HEK293 (cell line): ENCODE results near the gene TSPOAP1.
A peak's percentile ranks its signal among the peaks of the same experiment; 100 is the strongest.

Experiments
- CTCF ChIA-PET: fragments of 350-600 bp; formaldehyde crosslinking; extraction: SDS; loops from one replicate; lab custom pipeline; 2021; ENCODE audit warnings: antibody characterized with exemption; lab: Yijun Ruan, JAX
- POLR2A ChIA-PET: fragments of 300-600 bp; formaldehyde crosslinking; extraction: SDS; loops from one replicate; lab custom pipeline; 2020; ENCODE audit warnings: antibody characterized with exemption, inconsistent platforms; lab: Yijun Ruan, JAX
- H3K27ac ChIP-seq: fragments of 200-500 bp; sonication (Bioruptor generic); 2 replicates; pipeline ENCODE4 v1.5.1; 2014; ENCODE audit warnings: low read depth, low read length, control low read depth, inconsistent platforms; ENCODE audit errors: extremely low read depth
- H3K36me3 ChIP-seq, 2 experiments: fragments of 200-500 bp in 1 of 2; sonication (Bioruptor generic) in 1 of 2; 1 replicate in 1 of 2; 2 replicates in 1 of 2; pipeline ENCODE4 v1.5.1; 2014 to 2017; ENCODE audit warnings: inconsistent platforms in 2 of 2, low read length in 2 of 2; ENCODE audit not compliant: control insufficient read depth in 2 of 2, insufficient read depth in 1 of 2
- H3K4me1 ChIP-seq: fragments of 200-500 bp; sonication (Bioruptor generic); 2 replicates; pipeline ENCODE4 v1.5.1; 2014; ENCODE audit warnings: mild to moderate bottlenecking, low read length, inconsistent platforms; ENCODE audit not compliant: control insufficient read depth, insufficient read depth
- H3K4me3 ChIP-seq: 2 replicates; pipeline ENCODE4 v1.5.1; 2011; ENCODE audit warnings: low read depth, mild to moderate bottlenecking, control low read depth, low read length, moderate library complexity
- H3K9me3 ChIP-seq: fragments of 200-500 bp; sonication (Bioruptor generic); 2 replicates; pipeline ENCODE4 v1.5.1; 2014; ENCODE audit warnings: low read depth, low read length, inconsistent platforms; ENCODE audit not compliant: control insufficient read depth, insufficient read depth
- EGR2 ChIP-seq: fragments of 450-650 bp; formaldehyde crosslinking; IDR thresholded peaks from 2 replicates; pipeline ENCODE4 v1.5.1; 2016; ENCODE audit warnings: low read depth, missing biosample characterization, missing genetic modification characterization
- GLIS1 ChIP-seq: fragments of 450-650 bp; formaldehyde crosslinking; IDR thresholded peaks from 2 replicates; pipeline ENCODE4 v1.5.1; 2016; ENCODE audit warnings: missing biosample characterization, missing genetic modification characterization
- SCRT2 ChIP-seq: fragments of 450-650 bp; formaldehyde crosslinking; IDR thresholded peaks from 2 replicates; pipeline ENCODE4 v1.5.1; 2016; ENCODE audit warnings: missing biosample characterization, missing genetic modification characterization
- ZBTB1 ChIP-seq: fragments of 450-650 bp; formaldehyde crosslinking; IDR thresholded peaks from 2 replicates; pipeline ENCODE4 v1.5.1; 2016; ENCODE audit warnings: missing biosample characterization, missing genetic modification characterization
- ZBTB48 ChIP-seq: fragments of 450-650 bp; formaldehyde crosslinking; IDR thresholded peaks from 2 replicates; pipeline ENCODE4 v1.5.1; 2016; ENCODE audit warnings: missing biosample characterization, missing genetic modification characterization
- ZBTB7A ChIP-seq: fragments of 450-650 bp; formaldehyde crosslinking; IDR thresholded peaks from 2 replicates; pipeline ENCODE4 v1.5.1; 2016; ENCODE audit warnings: low read depth, missing biosample characterization, missing genetic modification characterization
- ZFHX2 ChIP-seq: fragments of 450-650 bp; formaldehyde crosslinking; conservative IDR thresholded peaks from 2 replicates; pipeline ENCODE4 v1.5.1; 2016; ENCODE audit warnings: missing biosample characterization, missing genetic modification characterization
- ZIC2 ChIP-seq: fragments of 450-650 bp; formaldehyde crosslinking; IDR thresholded peaks from 2 replicates; pipeline ENCODE4 v1.5.1; 2016; ENCODE audit warnings: missing biosample characterization, missing genetic modification characterization
- ZNF157 ChIP-seq: fragments of 450-650 bp; formaldehyde crosslinking; IDR thresholded peaks from 2 replicates; pipeline ENCODE4 v1.5.1; 2016; ENCODE audit warnings: missing biosample characterization, missing genetic modification characterization
- ZNF184 ChIP-seq: fragments of 450-650 bp; IDR thresholded peaks from 2 replicates; pipeline ENCODE4 v1.5.1; 2018; ENCODE audit warnings: missing biosample characterization, mild to moderate bottlenecking, missing genetic modification characterization
- ZNF202 ChIP-seq: fragments of 450-650 bp; formaldehyde crosslinking; IDR thresholded peaks from 2 replicates; pipeline ENCODE4 v1.5.1; 2016; ENCODE audit warnings: missing biosample characterization, missing genetic modification characterization, borderline replicate concordance
- ZNF37A ChIP-seq: fragments of 450-650 bp; IDR thresholded peaks from 2 replicates; pipeline ENCODE4 v1.5.1; 2018; ENCODE audit warnings: missing biosample characterization, missing genetic modification characterization
- ZNF416 ChIP-seq: fragments of 450-650 bp; formaldehyde crosslinking; IDR thresholded peaks from 2 replicates; pipeline ENCODE4 v1.5.1; 2016; ENCODE audit warnings: missing biosample characterization, missing genetic modification characterization
- ZNF664 ChIP-seq: fragments of 450-650 bp; formaldehyde crosslinking; IDR thresholded peaks from 2 replicates; pipeline ENCODE4 v1.5.1; 2016; ENCODE audit warnings: missing biosample characterization, missing genetic modification characterization
- ZNF776 ChIP-seq: fragments of 450-650 bp; formaldehyde crosslinking; IDR thresholded peaks from 2 replicates; pipeline ENCODE4 v1.5.0; 2017; ENCODE audit warnings: missing biosample characterization, missing genetic modification characterization, borderline replicate concordance
- ZNF830 ChIP-seq: fragments of 450-650 bp; IDR thresholded peaks from 2 replicates; pipeline ENCODE4 v1.5.0; 2018; ENCODE audit warnings: missing biosample characterization, missing genetic modification characterization, low read depth, mild to moderate bottlenecking, moderate library complexity
- TF ChIP-seq, protein P1 (sequence below): fragments of 450-650 bp; formaldehyde crosslinking; IDR thresholded peaks from 2 replicates; pipeline ENCODE4 v1.5.1; 2016; ENCODE audit warnings: missing biosample characterization, missing genetic modification characterization
- TF ChIP-seq, protein P2 (sequence below): fragments of 450-650 bp; formaldehyde crosslinking; IDR thresholded peaks from 2 replicates; pipeline ENCODE4 v1.5.1; 2016; ENCODE audit warnings: missing biosample characterization, missing genetic modification characterization

The TSPOAP1 gene

DNA sequence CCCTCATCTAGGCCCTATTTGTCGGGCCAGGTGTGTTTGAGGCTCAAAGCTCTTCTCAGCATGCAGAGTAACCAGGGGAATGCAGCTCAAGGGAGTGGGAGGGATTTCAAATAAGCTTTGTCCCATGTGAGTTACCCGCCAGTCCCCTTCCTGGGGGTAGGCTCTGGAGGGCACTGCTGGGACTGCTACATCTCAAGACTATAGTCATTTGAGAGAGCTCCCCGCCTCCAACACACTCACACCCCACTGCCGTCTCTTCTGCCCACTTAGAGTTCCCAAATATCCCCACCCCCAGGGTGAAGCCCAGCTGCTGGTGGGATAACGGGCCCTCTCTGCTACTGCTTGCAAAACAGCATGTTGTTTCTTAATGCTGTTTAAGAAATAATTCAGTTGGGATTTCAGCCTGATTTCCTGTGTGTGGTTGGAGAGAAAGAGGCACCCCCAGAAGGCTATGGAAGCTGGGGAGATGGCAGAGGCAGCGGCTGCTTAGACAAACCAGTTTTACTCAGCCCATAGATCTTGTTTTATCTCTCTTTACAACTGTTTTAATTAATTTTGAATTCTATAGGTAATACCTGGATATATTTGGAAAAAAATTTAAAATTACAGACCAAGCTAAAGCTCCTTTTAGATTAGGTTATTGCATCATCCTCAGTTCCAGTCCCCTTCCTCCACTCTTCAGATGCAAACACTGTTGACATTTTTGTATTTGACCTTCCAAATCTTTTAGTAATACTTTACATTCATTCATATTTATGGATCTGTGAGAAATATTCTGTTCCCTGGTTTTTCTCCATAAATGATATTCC lies 43.8 kb downstream of the TSPOAP1 start:
- H3K9me3 ChIP-seq, result no peaks in the 10 kb centered on the region
- no peak overlapping the region for H3K27ac ChIP-seq
- H3K4me3 ChIP-seq, result no peak overlapping the region
- peaks cover 3% of the 10 kb centered on the region; the same call in 1 of the 2 replicates for H3K4me1 ChIP-seq
- TF ChIP-seq ZFHX2 (peak; percentile 62), EGR2 (tag by site-specific recombination) (peak; percentile 73; the same call in 1 of the 2 replicates), ZNF664 (tag by site-specific recombination) (no peak), GLIS1 (no peak)
- ChIA-PET POLR2A (no interaction called here), CTCF (interaction anchor here (0.6 to 1.6 kb wide), 2 partner anchors 35 to 1013 kb away, joined by 3 to 8 read pairs; no protein-coding TSS in a partner anchor)
- no peaks in the 10 kb centered on the region for H3K36me3 ChIP-seq

DNA sequence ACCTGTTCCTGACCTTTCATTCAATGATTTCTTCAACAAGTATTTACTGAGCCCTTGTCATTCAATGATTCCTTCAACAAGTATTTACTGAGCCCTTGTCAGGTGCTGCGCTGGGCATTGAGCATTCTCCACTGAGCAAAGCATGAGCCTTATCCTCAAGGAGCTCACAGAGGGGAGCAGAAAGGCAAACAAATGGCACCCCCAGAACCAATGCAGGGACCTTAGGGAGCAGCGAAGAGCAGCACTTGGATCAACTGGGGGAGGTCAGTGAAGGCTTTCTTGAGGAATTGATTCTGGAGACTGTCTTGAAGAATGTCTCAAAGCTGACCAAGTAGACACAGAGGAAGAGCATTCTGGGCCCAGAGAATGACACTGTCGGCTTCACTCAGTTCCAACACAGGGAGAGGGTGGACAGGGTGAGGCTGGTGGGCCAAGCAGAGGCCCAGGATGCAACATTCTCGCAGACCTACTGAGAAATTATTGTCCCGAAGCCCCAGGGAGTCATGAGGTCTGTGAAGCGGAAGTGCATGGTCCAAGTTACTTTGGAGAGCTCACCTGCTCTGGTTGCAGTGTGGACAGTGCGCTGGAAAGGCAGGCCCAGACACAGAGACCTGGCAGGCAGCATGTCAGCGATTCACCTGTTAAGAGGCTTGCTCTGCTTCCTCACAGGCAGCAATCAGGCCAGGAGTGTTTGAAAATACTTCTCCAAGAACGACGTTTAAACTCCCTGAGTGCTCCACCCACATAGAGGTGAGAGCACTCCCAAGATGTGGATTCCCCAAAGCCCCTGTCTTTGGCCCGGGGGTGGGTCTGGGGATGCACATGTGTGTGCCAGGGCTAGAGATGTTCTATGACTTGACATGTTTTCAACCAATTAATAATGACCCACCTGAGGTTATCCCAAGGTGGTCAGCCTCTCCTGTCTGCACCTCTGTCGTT lies 44.7 kb downstream of the TSPOAP1 start:
- H3K36me3 ChIP-seq, result no peaks in the 10 kb centered on the region
- TF ChIP-seq ZNF776 (tag by site-specific recombination) (no peak), ZBTB7A (tag by site-specific recombination) (no peak), ZNF202 (tag by site-specific recombination) (no peak), ZBTB48 (tag by site-specific recombination) (no peak), ZBTB1 (tag by site-specific recombination) (no peak), SCRT2 (no peak), ZNF37A (tag by site-specific recombination) (no peak), ZIC2 (tag by site-specific recombination) (no peak), ZNF157 (tag by site-specific recombination) (no peak), ZNF830 (tag by site-specific recombination) (no peak), ZNF184 (tag by site-specific recombination) (no peak), ZNF416 (no peak)
- TF ChIP-seq, protein P1, sequence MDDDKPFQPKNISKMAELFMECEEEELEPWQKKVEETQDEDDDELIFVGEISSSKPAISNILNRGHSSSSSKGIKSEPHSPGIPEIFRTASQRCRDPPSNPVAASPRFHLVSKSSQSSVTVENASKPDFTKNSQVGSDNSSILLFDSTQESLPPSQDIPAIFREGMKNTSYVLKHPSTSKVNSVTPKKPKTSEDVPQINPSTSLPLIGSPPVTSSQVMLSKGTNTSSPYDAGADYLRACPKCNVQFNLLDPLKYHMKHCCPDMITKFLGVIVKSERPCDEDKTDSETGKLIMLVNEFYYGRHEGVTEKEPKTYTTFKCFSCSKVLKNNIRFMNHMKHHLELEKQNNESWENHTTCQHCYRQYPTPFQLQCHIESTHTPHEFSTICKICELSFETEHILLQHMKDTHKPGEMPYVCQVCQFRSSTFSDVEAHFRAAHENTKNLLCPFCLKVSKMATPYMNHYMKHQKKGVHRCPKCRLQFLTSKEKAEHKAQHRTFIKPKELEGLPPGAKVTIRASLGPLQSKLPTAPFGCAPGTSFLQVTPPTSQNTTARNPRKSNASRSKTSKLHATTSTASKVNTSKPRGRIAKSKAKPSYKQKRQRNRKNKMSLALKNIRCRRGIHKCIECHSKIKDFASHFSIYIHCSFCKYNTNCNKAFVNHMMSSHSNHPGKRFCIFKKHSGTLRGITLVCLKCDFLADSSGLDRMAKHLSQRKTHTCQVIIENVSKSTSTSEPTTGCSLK, result no peak
- TF ChIP-seq, protein P2, sequence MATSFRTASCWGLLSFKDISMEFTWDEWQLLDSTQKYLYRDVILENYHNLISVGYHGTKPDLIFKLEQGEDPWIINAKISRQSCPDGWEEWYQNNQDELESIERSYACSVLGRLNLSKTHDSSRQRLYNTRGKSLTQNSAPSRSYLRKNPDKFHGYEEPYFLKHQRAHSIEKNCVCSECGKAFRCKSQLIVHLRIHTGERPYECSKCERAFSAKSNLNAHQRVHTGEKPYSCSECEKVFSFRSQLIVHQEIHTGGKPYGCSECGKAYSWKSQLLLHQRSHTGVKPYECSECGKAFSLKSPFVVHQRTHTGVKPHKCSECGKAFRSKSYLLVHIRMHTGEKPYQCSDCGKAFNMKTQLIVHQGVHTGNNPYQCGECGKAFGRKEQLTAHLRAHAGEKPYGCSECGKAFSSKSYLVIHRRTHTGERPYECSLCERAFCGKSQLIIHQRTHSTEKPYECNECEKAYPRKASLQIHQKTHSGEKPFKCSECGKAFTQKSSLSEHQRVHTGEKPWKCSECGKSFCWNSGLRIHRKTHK (tag by site-specific recombination), result no peak
- TF ChIP-seq, all 188 proteins: peak for 0
- POLR2A ChIA-PET, result no interaction called here
- no peaks in the 10 kb centered on the region for H3K9me3 ChIP-seq
- H3K27ac ChIP-seq, result no peak overlapping the region
- CTCF ChIA-PET, result interaction anchor here (0.6 to 1.6 kb wide), 3 partner anchors 20 to 1012 kb away, joined by 3 to 8 read pairs (median 3); no protein-coding TSS in a partner anchor
- no peaks in the 10 kb centered on the region for H3K4me1 ChIP-seq
- H3K4me3 ChIP-seq, result no peak overlapping the region
